Hepatocyte (in vitro differentiated cells): ENCODE data around the gene JAG2.

Source experiments
- EZH2phosphoT487 ChIP-seq: fragments of 200-600 bp; sonication (generic); IDR thresholded peaks from one replicate; pipeline ENCODE4 v1.6.1; 2018; ENCODE audit warnings: antibody characterized with exemption, mild to moderate bottlenecking, low read depth, moderate library complexity; ENCODE audit not compliant: unreplicated experiment, severe bottlenecking
- TF ChIP-seq, protein P1 (sequence below): fragments of 200-600 bp; sonication (generic); IDR thresholded peaks from 2 replicates; pipeline ENCODE4 v1.5.1; 2016; ENCODE audit warnings: antibody characterized with exemption, mild to moderate bottlenecking; ENCODE audit not compliant: poor library complexity

DNA sequence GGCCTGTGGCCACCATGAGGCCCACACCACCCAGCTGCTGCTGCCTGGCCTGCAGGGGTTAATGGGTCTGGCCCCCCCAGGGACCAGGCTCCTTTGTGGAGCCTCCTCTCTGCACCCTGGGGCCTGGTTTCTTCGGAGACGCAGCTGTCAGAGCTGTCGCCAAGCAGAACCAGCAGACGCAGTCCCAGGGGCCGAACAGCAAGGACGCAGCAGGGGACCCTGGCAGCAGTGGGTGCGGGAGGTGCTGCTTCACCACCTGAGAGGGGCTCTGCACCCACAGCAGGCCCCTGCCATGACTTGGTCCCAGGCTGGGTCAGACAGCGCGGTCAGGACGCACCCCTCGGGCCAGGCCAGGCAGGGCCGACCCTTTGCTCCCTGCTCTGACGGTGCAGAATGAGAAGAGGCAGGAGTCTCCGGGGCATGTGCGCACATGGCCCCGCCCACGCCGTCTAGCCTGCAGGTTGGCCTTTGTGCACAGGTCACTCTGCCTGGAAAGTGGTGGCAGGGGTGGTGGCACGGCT is 30.5 kb downstream of the JAG2 start:
- no peak for TF ChIP-seq EZH2phosphoT487
- TF ChIP-seq, protein P1, sequence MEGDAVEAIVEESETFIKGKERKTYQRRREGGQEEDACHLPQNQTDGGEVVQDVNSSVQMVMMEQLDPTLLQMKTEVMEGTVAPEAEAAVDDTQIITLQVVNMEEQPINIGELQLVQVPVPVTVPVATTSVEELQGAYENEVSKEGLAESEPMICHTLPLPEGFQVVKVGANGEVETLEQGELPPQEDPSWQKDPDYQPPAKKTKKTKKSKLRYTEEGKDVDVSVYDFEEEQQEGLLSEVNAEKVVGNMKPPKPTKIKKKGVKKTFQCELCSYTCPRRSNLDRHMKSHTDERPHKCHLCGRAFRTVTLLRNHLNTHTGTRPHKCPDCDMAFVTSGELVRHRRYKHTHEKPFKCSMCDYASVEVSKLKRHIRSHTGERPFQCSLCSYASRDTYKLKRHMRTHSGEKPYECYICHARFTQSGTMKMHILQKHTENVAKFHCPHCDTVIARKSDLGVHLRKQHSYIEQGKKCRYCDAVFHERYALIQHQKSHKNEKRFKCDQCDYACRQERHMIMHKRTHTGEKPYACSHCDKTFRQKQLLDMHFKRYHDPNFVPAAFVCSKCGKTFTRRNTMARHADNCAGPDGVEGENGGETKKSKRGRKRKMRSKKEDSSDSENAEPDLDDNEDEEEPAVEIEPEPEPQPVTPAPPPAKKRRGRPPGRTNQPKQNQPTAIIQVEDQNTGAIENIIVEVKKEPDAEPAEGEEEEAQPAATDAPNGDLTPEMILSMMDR: no peak
